OCI-LY1 (cell line): ENCODE results near the gene HYAL4.
"Not testable (repeated sequence)": the region's sequence is repeated elsewhere in the genome, so short reads cannot be mapped to it uniquely, and the experiment has no call there.

Experiments
- CTCF ChIP-seq: fragments of 200-600 bp; sonication (generic), shearing (Covaris generic); IDR thresholded peaks from 2 replicates; pipeline ENCODE4 v1.5.1; 2017; ENCODE audit warnings: mild to moderate bottlenecking, antibody characterized with exemption, low read length, moderate library complexity, mixed read lengths
- EZH2 ChIP-seq: fragments of 200-600 bp; sonication (generic), shearing (Covaris generic); IDR thresholded peaks from 2 replicates; pipeline ENCODE4 v1.8.0; 2017; ENCODE audit warnings: borderline replicate concordance, mixed run types, mild to moderate bottlenecking, antibody characterized with exemption, low read length, moderate library complexity, mixed read lengths

GRCh38 chr7:123856428-123856827 lies 11.5 kb downstream of the HYAL4 start:
- not testable (repeated sequence) for TF ChIP-seq CTCF, EZH2
